ENCODE measurements around the gene PLK2.

Gene PLK2

DNA sequence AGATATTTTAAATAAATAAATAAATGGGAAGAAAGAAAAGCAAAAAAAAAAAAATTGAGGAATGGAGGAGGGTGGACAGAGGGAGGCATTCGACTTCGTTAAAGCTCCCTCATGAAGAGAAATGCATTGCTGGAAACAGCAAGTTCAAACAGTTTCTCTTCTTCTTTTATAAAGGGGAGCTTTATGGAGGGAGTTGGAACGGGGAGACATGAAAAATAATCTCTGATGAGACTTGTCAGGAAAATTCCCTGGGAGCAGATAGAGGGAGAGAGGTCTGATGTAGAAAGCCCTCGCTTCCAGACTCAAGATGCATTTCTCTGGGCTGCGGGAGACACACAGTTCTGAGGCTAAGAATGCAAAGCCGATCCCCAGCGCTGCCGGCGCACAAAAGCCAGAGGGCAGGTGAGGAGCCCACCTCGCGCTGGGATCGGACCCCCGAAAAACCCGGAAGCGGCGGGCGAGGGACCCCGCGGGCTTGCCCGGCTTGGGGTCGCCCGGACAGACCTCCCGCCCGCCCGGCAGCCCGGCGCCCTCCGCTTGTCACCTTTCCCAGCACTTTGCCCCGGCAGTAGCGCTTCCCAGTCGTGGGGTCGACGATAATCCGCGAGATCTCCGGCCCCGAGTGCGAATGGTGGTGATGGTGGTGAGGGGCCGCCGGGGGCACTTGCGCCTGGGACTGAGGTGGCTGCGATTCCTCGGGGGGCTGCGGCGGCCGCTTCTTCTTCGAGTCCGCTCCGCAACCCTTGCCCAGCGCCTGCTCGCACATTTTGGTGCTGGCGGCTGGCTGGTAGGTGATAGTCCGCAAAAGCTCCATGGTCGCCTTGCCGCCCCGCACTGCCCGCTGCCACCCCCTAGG, 512 bp downstream of the PLK2 start:
- Histone ChIP-seq H3K27me3 (replicated peaks; ENCODE audit: control insufficient read depth, insufficient read depth, low read length, poor library complexity, severe bottlenecking) (no peaks in the 10 kb centered on the region), H3K4me3 (ENCODE audit: insufficient read depth, low read depth, low read length, poor library complexity, severe bottlenecking) (peak overlapping the region; percentile 82), H3K4me1 (ENCODE audit: control insufficient read depth, insufficient read depth, low read length, poor library complexity, severe bottlenecking) (peaks cover 5% of the 10 kb centered on the region), H3K27ac (ENCODE audit: insufficient read depth, low read length, poor library complexity, severe bottlenecking) (peak overlapping the region; percentile 84), H3K9me3 (ENCODE audit: control insufficient read depth, low read length) (no peaks in the 10 kb centered on the region), H3K36me3 (ENCODE audit: control insufficient read depth, insufficient read depth, low read length) (no peaks in the 10 kb centered on the region)
- no peak for DNase-seq

DNA sequence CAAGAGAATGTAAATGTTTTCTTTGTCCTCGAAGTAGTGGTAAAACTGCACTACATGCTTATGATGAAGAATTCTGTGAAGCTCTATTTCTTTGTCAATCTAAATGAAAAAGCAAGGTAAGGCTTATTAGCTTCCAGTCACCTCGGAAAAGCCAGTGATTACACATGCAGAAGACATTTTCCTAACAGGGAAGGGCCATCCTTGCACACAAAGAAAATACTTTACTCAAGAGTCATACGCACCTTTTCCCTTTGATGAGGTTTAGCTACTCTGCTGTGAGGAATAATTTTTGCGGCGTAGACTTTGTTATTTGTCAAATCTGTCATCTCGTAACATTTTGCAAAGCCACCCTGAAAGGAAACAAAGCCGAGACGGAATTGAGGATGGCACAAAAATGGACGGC, 1.1 kb downstream of the PLK2 start:
- Histone ChIP-seq H3K4me1 (ENCODE audit: control insufficient read depth, insufficient read depth, low read length, poor library complexity, severe bottlenecking) (peaks cover 5% of the 10 kb centered on the region), H3K36me3 (ENCODE audit: control insufficient read depth, insufficient read depth, low read length) (no peaks in the 10 kb centered on the region), H3K27ac (ENCODE audit: insufficient read depth, low read length, poor library complexity, severe bottlenecking) (no peak overlapping the region), H3K9me3 (ENCODE audit: control insufficient read depth, low read length) (no peaks in the 10 kb centered on the region), H3K4me3 (ENCODE audit: insufficient read depth, low read depth, low read length, poor library complexity, severe bottlenecking) (peak overlapping the region; percentile 82), H3K27me3 (replicated peaks; ENCODE audit: control insufficient read depth, insufficient read depth, low read length, poor library complexity, severe bottlenecking) (no peaks in the 10 kb centered on the region)
- DNase-seq: no peak

DNA sequence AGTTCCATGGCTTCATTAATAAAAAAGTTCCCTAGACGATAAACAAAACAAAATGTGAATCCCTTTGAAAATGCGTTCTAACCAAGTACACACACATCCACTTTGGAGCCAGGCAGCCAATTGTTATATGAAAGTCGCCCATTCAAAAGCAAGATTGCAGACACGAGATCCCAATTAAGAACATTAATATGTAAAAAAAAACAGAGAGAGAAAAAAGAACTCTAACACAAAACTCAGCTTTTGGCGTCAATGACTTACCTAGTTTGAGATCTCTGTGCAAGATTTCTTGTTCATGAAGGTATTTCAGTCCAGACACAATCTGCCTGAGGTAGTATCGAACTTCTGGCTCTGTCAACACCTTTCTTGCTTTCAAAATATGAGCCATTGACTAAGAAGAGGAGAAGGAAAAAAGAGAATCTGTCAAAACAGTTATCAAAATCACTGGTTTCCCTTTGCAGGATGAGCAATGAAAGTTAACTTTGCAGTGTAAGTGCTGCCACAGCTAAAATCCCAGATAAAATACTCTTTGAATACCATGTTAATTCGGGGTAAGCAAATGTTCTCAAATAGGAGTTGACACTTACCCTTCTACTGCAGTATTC, 1.6 kb downstream of the PLK2 start:
- no peaks in the 10 kb centered on the region for H3K36me3 ChIP-seq (ENCODE audit: control insufficient read depth, insufficient read depth, low read length)

DNA sequence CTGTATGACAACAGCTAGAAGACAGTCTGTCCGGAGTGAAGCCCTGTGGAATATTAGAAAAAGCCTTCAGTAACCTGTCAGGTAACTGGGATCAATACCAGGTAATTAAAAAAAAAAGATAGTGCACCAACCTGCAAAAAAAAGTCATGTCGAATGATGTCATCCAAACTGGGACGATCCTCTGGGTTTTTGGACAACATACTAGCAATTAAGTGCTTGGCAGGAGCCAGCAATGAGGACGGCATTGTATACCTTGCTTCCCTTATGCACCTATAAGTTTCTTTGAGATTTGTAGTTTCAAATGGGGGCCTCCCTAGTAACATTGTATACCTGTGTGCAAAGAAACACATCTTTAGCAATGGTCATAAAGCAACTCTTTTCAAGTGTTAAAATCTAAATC, 2.8 kb downstream of the PLK2 start:
- Histone ChIP-seq H3K36me3 (ENCODE audit: control insufficient read depth, insufficient read depth, low read length) (no peaks in the 10 kb centered on the region), H3K4me3 (ENCODE audit: insufficient read depth, low read depth, low read length, poor library complexity, severe bottlenecking) (no peak overlapping the region), H3K4me1 (ENCODE audit: control insufficient read depth, insufficient read depth, low read length, poor library complexity, severe bottlenecking) (peaks cover 5% of the 10 kb centered on the region), H3K27ac (ENCODE audit: insufficient read depth, low read length, poor library complexity, severe bottlenecking) (no peak overlapping the region), H3K9me3 (ENCODE audit: control insufficient read depth, low read length) (no peaks in the 10 kb centered on the region), H3K27me3 (replicated peaks; ENCODE audit: control insufficient read depth, insufficient read depth, low read length, poor library complexity, severe bottlenecking) (no peaks in the 10 kb centered on the region)
- DNase-seq: no peak

More for the DNA sequence above, 1.6 kb downstream of the PLK2 start:
- Histone ChIP-seq H3K27ac (ENCODE audit: insufficient read depth, low read length, poor library complexity, severe bottlenecking) (no peak overlapping the region), H3K27me3 (replicated peaks; ENCODE audit: control insufficient read depth, insufficient read depth, low read length, poor library complexity, severe bottlenecking) (no peaks in the 10 kb centered on the region), H3K4me3 (ENCODE audit: insufficient read depth, low read depth, low read length, poor library complexity, severe bottlenecking) (no peak overlapping the region), H3K4me1 (ENCODE audit: control insufficient read depth, insufficient read depth, low read length, poor library complexity, severe bottlenecking) (peaks cover 5% of the 10 kb centered on the region), H3K9me3 (ENCODE audit: control insufficient read depth, low read length) (no peaks in the 10 kb centered on the region)
- DNase-seq: no peak

DNA sequence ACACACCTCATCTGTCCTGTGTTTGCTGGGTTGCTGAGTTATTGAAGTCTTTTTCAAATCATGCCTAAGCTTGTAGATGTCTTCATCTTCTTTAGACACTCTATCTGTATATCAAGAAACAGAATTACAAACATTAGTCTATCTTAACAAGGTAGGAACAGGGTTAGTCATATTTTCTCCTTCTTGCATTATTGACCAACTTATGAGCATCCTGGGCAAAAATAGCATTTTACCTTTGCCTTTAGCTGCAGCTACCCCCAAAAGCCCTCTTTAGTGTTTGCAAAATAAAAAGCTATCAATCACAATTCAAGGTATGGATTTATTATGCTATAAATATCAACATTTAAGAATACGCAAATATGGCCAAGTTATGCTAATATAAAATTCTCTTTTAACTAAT, 3.4 kb downstream of the PLK2 start:
- H3K36me3 ChIP-seq (ENCODE audit: control insufficient read depth, insufficient read depth, low read length): no peaks in the 10 kb centered on the region
- no peak overlapping the region for H3K27ac ChIP-seq (ENCODE audit: insufficient read depth, low read length, poor library complexity, severe bottlenecking)

DNA sequence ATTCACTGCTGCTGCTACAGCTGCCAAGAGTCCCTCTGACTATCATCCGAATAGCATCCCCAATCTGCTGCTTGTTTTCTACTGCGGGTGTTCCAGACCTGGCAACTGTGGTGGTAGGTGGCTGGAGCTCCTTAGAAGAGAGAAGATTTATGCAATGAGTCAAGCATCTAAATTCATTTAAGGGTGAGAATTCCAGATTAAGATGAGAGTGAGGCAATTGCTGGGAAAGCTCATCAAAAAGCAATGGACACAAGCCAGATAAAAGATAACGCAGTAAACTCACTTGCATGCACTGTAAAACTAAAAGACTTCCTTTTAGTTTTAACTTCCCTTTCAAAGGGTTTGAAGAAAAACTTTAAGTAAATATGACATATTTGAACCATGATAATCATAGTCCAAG, 3.9 kb downstream of the PLK2 start:
- H3K4me3 ChIP-seq (ENCODE audit: insufficient read depth, low read depth, low read length, poor library complexity, severe bottlenecking): no peak overlapping the region
- H3K27ac ChIP-seq (ENCODE audit: insufficient read depth, low read length, poor library complexity, severe bottlenecking): no peak overlapping the region
- no peak for DNase-seq
- no peaks in the 10 kb centered on the region for H3K27me3 ChIP-seq (replicated peaks; ENCODE audit: control insufficient read depth, insufficient read depth, low read length, poor library complexity, severe bottlenecking)
- peaks cover 5% of the 10 kb centered on the region for H3K4me1 ChIP-seq (ENCODE audit: control insufficient read depth, insufficient read depth, low read length, poor library complexity, severe bottlenecking)
- H3K9me3 ChIP-seq (ENCODE audit: control insufficient read depth, low read length): no peaks in the 10 kb centered on the region
- H3K36me3 ChIP-seq (ENCODE audit: control insufficient read depth, insufficient read depth, low read length): no peaks in the 10 kb centered on the region

More for the DNA sequence above, 3.4 kb downstream of the PLK2 start:
- no peak overlapping the region for H3K4me3 ChIP-seq (ENCODE audit: insufficient read depth, low read depth, low read length, poor library complexity, severe bottlenecking)
- no peaks in the 10 kb centered on the region for H3K9me3 ChIP-seq (ENCODE audit: control insufficient read depth, low read length)
- H3K27me3 ChIP-seq (replicated peaks; ENCODE audit: control insufficient read depth, insufficient read depth, low read length, poor library complexity, severe bottlenecking): no peaks in the 10 kb centered on the region
- H3K4me1 ChIP-seq (ENCODE audit: control insufficient read depth, insufficient read depth, low read length, poor library complexity, severe bottlenecking): peaks cover 5% of the 10 kb centered on the region
- no peak for DNase-seq

DNA sequence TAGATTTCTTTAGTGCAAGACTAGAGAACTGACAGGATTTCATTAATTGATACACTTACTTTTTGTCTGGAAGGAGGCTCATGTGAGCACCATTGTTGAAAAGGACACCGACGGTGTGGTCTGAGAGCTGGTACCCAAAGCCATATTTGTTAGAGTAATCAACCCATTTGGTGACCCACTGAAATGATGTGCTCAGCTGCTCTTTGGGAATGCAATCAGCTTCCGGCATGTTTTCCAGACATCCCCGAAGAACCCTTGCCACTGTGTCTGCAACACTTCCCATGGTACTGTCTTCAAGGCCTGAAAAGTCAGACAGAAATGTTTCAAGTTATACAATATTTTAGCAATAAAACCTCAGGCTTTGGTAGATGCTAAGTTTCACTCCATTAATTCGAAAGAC, 4.4 kb downstream of the PLK2 start:
- Histone ChIP-seq H3K4me3 (ENCODE audit: insufficient read depth, low read depth, low read length, poor library complexity, severe bottlenecking) (no peak overlapping the region), H3K36me3 (ENCODE audit: control insufficient read depth, insufficient read depth, low read length) (no peaks in the 10 kb centered on the region), H3K4me1 (ENCODE audit: control insufficient read depth, insufficient read depth, low read length, poor library complexity, severe bottlenecking) (peaks cover 5% of the 10 kb centered on the region), H3K9me3 (ENCODE audit: control insufficient read depth, low read length) (no peaks in the 10 kb centered on the region), H3K27me3 (replicated peaks; ENCODE audit: control insufficient read depth, insufficient read depth, low read length, poor library complexity, severe bottlenecking) (no peaks in the 10 kb centered on the region), H3K27ac (ENCODE audit: insufficient read depth, low read length, poor library complexity, severe bottlenecking) (no peak overlapping the region)
- DNase-seq: no peak

DNA sequence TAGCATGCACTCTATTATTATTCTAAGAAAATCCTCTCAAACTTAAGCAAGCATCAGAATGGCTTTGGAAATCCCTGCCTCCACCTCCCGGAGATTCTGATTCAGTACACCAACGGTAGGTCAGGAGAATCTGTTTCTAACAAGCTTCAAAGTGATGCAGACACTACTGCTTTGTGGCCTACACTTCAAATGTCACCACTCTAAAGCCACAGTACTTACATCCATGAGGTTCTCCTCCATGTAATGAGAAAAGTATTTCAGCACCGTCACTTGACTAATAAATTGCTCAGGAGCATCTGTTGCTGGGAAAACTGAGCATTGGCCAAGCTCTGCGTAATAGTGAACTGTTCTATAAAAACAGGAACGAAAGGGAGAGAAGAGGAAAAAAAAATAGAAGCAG, 4.8 kb downstream of the PLK2 start:
- H3K27me3 ChIP-seq (replicated peaks; ENCODE audit: control insufficient read depth, insufficient read depth, low read length, poor library complexity, severe bottlenecking): no peaks in the 10 kb centered on the region
- no peak for DNase-seq
- no peaks in the 10 kb centered on the region for H3K36me3 ChIP-seq (ENCODE audit: control insufficient read depth, insufficient read depth, low read length)
- H3K27ac ChIP-seq (ENCODE audit: insufficient read depth, low read length, poor library complexity, severe bottlenecking): no peak overlapping the region
- peaks cover 5% of the 10 kb centered on the region for H3K4me1 ChIP-seq (ENCODE audit: control insufficient read depth, insufficient read depth, low read length, poor library complexity, severe bottlenecking)
- H3K9me3 ChIP-seq (ENCODE audit: control insufficient read depth, low read length): no peaks in the 10 kb centered on the region
- H3K4me3 ChIP-seq (ENCODE audit: insufficient read depth, low read depth, low read length, poor library complexity, severe bottlenecking): no peak overlapping the region

DNA sequence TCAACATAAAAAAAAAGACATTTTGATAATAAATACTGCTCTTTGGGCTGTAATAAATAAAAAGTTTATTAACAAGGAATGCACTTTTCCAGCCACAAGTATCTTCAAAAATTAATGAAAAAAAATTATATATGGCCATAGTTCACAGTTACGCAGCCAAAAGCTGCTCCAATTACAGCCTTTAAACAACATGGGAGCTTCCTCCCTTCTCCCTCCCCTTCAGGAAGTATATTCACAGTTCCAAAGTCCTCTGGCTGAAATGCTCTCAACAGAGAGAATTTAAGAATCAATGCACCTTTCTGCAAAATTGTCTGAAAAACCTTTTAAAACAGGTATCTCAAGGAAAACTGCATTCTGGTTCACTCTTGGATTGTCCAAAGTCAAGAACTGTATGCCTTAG, 5.9 kb downstream of the PLK2 start:
- Histone ChIP-seq H3K4me3 (ENCODE audit: insufficient read depth, low read depth, low read length, poor library complexity, severe bottlenecking) (no peak overlapping the region), H3K9me3 (ENCODE audit: control insufficient read depth, low read length) (no peaks in the 10 kb centered on the region), H3K27me3 (replicated peaks; ENCODE audit: control insufficient read depth, insufficient read depth, low read length, poor library complexity, severe bottlenecking) (no peaks in the 10 kb centered on the region), H3K27ac (ENCODE audit: insufficient read depth, low read length, poor library complexity, severe bottlenecking) (no peak overlapping the region), H3K36me3 (ENCODE audit: control insufficient read depth, insufficient read depth, low read length) (no peaks in the 10 kb centered on the region), H3K4me1 (ENCODE audit: control insufficient read depth, insufficient read depth, low read length, poor library complexity, severe bottlenecking) (peaks cover 4% of the 10 kb centered on the region)
- no peak for DNase-seq

DNA sequence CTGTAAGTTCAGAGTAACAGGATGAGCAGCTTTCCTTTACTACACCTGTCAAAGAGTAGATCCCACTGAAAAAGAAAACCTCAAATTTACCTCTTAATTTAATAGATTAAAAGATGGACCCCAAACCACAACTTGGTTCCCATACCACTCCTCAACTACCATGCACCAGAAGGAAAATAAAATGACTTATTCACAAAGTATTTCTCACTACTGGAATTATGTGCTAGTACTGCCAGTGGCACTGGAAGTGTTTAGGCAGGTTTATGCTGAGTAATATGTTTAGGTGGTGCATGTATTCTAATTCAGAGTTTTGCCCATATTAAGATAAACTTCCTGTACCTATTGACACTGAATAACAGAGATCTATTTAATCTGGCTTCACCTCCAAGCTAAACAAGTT, 6.6 kb downstream of the PLK2 start:
- DNase-seq: no peak
- Histone ChIP-seq H3K27ac (ENCODE audit: insufficient read depth, low read length, poor library complexity, severe bottlenecking) (no peak overlapping the region), H3K4me1 (ENCODE audit: control insufficient read depth, insufficient read depth, low read length, poor library complexity, severe bottlenecking) (no peaks in the 10 kb centered on the region), H3K9me3 (ENCODE audit: control insufficient read depth, low read length) (no peaks in the 10 kb centered on the region), H3K36me3 (ENCODE audit: control insufficient read depth, insufficient read depth, low read length) (no peaks in the 10 kb centered on the region), H3K27me3 (replicated peaks; ENCODE audit: control insufficient read depth, insufficient read depth, low read length, poor library complexity, severe bottlenecking) (no peaks in the 10 kb centered on the region), H3K4me3 (ENCODE audit: insufficient read depth, low read depth, low read length, poor library complexity, severe bottlenecking) (no peak overlapping the region)

Data from effector memory CD4-positive, alpha-beta T cell (primary cell).